ENCODE measurements around the gene EVI5. TPM values are rescaled to one million over a fixed set of nuclear protein-coding genes. Genes with fewer than 3 reads are reported as not detected.

The EVI5 gene
- polyA plus RNA-seq, 1 experiment = 28.5 TPM

GRCh38 chr1:92831762-92832536 is 47.0 kb upstream of the EVI5 start, which contains the start of gene RPL5:
Gene RPL5, plus strand, starts transcription at chr1:92832040. Its CDS starts 75 bp downstream, at chr1:92832115.
- no peaks in the 10 kb centered on the region for H3K27me3 ChIP-seq (ENCODE audit: control insufficient read depth, insufficient read depth, low read length)
- peak within 1 kb of the TSS; percentile 97 for H3K4me3 ChIP-seq (ENCODE audit: low read depth, low read length)
- CTCF ChIA-PET = interaction anchor here (0.5 to 2.7 kb wide), 28 partner anchors 9 to 1320 kb away, joined by 3 to 15 read pairs (median 4); partner anchors contain the start of gene EVI5
- TF ChIP-seq CTCF (IDR thresholded peaks at IDR 0.05; ENCODE audit: low read depth, low read length) = peak; percentile 94
- peak; percentile 96 for DNase-seq (ENCODE audit: low read depth, low spot score)
- H3K27ac ChIP-seq (ENCODE audit: low read depth, low read length) = peak within 1 kb of the TSS; percentile 74
- POLR2A ChIA-PET = interaction anchor here (0.5 to 2.3 kb wide), 25 partner anchors 11 to 1948 kb away, joined by 3 to 31 read pairs (median 3); partner anchors contain the start of genes DIPK1A and EVI5
- peaks cover 2% of the 10 kb centered on the region; the same call in 1 of the 2 replicates for H3K9me3 ChIP-seq (ENCODE audit: control insufficient read depth, insufficient read depth, low read length)

- H3K4me3 ChIP-seq (ENCODE audit: low read depth, low read length) = no peak overlapping the region; the same call in 1 of the 2 replicates
- H3K27ac ChIP-seq (ENCODE audit: low read depth, low read length) = no peak overlapping the region
Measured at GRCh38 chr1:92831368-92831761, 46.5 kb upstream of the EVI5 start.

GRCh38 chr1:92826792-92827191 is 41.9 kb upstream of the EVI5 start:
- CTCF ChIA-PET = no interaction called here
- no peak for DNase-seq (ENCODE audit: low read depth, low spot score)
- H3K4me3 ChIP-seq (ENCODE audit: low read depth, low read length) = no peak overlapping the region
- POLR2A ChIA-PET = no interaction called here
- no peak overlapping the region for H3K27ac ChIP-seq (ENCODE audit: low read depth, low read length)
- no peaks in the 10 kb centered on the region; the same call in 1 of the 2 replicates for H3K9me3 ChIP-seq (ENCODE audit: control insufficient read depth, insufficient read depth, low read length)
- H3K27me3 ChIP-seq (ENCODE audit: control insufficient read depth, insufficient read depth, low read length) = no peaks in the 10 kb centered on the region
- TF ChIP-seq CTCF (IDR thresholded peaks at IDR 0.05; ENCODE audit: low read depth, low read length) = no peak

More at GRCh38 chr1:92831368-92831761, 46.5 kb upstream of the EVI5 start:
- POLR2A ChIA-PET = interaction anchor here (0.6 to 2.3 kb wide), 21 partner anchors 11 to 1948 kb away, joined by 3 to 31 read pairs (median 4); partner anchors contain the start of genes DIPK1A and EVI5
- TF ChIP-seq CTCF (IDR thresholded peaks at IDR 0.05; ENCODE audit: low read depth, low read length) = no peak
- Histone ChIP-seq H3K27me3 (ENCODE audit: control insufficient read depth, insufficient read depth, low read length) (no peaks in the 10 kb centered on the region), H3K9me3 (ENCODE audit: control insufficient read depth, insufficient read depth, low read length) (peaks cover 2% of the 10 kb centered on the region; the same call in 1 of the 2 replicates)
- DNase-seq (ENCODE audit: low read depth, low spot score) = no peak
- CTCF ChIA-PET = interaction anchor here (0.6 to 2.7 kb wide), 17 partner anchors 10 to 522 kb away, joined by 3 to 15 read pairs (median 6); partner anchors contain the start of gene EVI5

GRCh38 chr1:92822879-92823278 is 38.0 kb upstream of the EVI5 start:
- Histone ChIP-seq H3K27ac (ENCODE audit: low read depth, low read length) (no peak overlapping the region), H3K9me3 (ENCODE audit: control insufficient read depth, insufficient read depth, low read length) (no peaks in the 10 kb centered on the region), H3K27me3 (ENCODE audit: control insufficient read depth, insufficient read depth, low read length) (no peaks in the 10 kb centered on the region), H3K4me3 (ENCODE audit: low read depth, low read length) (no peak overlapping the region)
- CTCF ChIA-PET = no interaction called here
- no peak for TF ChIP-seq CTCF (IDR thresholded peaks at IDR 0.05; ENCODE audit: low read depth, low read length)
- peak; percentile 32 for DNase-seq (ENCODE audit: low read depth, low spot score)
- POLR2A ChIA-PET = no interaction called here

GRCh38 chr1:92820551-92820950 is 35.6 kb upstream of the EVI5 start:
- H3K9me3 ChIP-seq (ENCODE audit: control insufficient read depth, insufficient read depth, low read length) = no peaks in the 10 kb centered on the region
- no peak for TF ChIP-seq CTCF (IDR thresholded peaks at IDR 0.05; ENCODE audit: low read depth, low read length)
- CTCF ChIA-PET = interaction anchor here (3.0 to 6.6 kb wide), 2 partner anchors 12 to 72 kb away, joined by 12 to 57 read pairs; partner anchors contain the start of gene RPL5

More at GRCh38 chr1:92820551-92820950, 35.6 kb upstream of the EVI5 start:
- Histone ChIP-seq H3K27ac (ENCODE audit: low read depth, low read length) (no peak overlapping the region), H3K4me3 (ENCODE audit: low read depth, low read length) (no peak overlapping the region), H3K27me3 (ENCODE audit: control insufficient read depth, insufficient read depth, low read length) (no peaks in the 10 kb centered on the region)
- no peak for DNase-seq (ENCODE audit: low read depth, low spot score)
- POLR2A ChIA-PET = no interaction called here
